Cardiac fibroblast (primary cell): ENCODE data around the gene ACAA2.

Source experiments
- DNase-seq, 2 donors: peaks; one replicate each; pipeline versions ENCODE4 v3.0.0 to v3.0.0-alpha.2; 2010; ENCODE audit warnings: low read depth in 2 of 2
- H3K4me3 ChIP-seq, 2 donors: replicated peaks in 1 of 2; 1 replicate in 1 of 2; 2 replicates in 1 of 2; pipeline ENCODE4 v1.5.1; 2011; ENCODE audit warnings: low read depth in 2 of 2, low read length in 2 of 2, mild to moderate bottlenecking in 2 of 2, moderate library complexity in 1 of 2
- TF ChIP-seq, protein P1 (sequence below): IDR thresholded peaks from one replicate; pipeline ENCODE4 v1.5.1; 2011; ENCODE audit warnings: low read depth, mild to moderate bottlenecking, low read length, inconsistent platforms

Gene ACAA2

GRCh38 chr18:49832221-49832647, 18.9 kb upstream of the ACAA2 start:
- DNase-seq = no peak
- TF ChIP-seq, protein P1, sequence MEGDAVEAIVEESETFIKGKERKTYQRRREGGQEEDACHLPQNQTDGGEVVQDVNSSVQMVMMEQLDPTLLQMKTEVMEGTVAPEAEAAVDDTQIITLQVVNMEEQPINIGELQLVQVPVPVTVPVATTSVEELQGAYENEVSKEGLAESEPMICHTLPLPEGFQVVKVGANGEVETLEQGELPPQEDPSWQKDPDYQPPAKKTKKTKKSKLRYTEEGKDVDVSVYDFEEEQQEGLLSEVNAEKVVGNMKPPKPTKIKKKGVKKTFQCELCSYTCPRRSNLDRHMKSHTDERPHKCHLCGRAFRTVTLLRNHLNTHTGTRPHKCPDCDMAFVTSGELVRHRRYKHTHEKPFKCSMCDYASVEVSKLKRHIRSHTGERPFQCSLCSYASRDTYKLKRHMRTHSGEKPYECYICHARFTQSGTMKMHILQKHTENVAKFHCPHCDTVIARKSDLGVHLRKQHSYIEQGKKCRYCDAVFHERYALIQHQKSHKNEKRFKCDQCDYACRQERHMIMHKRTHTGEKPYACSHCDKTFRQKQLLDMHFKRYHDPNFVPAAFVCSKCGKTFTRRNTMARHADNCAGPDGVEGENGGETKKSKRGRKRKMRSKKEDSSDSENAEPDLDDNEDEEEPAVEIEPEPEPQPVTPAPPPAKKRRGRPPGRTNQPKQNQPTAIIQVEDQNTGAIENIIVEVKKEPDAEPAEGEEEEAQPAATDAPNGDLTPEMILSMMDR = no peak
- no peak overlapping the region for H3K4me3 ChIP-seq

DNA sequence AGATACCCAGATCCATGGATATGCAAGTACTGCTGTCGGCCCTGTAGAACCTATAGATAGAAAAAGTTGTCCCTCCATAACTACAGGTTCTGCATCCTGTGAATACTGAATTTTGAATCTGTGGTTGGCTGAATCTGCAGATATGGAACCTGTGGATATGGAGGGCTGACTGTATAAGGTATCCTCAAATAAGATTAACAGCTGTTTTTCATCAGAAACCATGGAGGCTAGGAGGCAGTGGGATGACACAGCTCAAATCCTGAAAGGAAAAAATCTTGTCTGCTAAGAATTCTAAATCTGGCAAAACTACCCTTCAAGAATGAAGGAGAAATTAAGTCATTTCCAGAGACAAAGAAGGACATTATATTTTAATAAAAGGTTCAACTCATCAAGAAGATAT, 14.7 kb upstream of the ACAA2 start:
- H3K4me3 ChIP-seq = no peak overlapping the region
- TF ChIP-seq, protein P1 = no peak
- DNase-seq = no peak

GRCh38 chr18:49819823-49820671, 6.7 kb upstream of the ACAA2 start:
- TF ChIP-seq, protein P1 = no peak
- DNase-seq = peak; percentile 11 to 12
- H3K4me3 ChIP-seq = no peak overlapping the region

GRCh38 chr18:49819071-49819662, 5.8 kb upstream of the ACAA2 start:
- no peak for DNase-seq
- TF ChIP-seq, protein P1 = no peak
- no peak overlapping the region for H3K4me3 ChIP-seq

DNA sequence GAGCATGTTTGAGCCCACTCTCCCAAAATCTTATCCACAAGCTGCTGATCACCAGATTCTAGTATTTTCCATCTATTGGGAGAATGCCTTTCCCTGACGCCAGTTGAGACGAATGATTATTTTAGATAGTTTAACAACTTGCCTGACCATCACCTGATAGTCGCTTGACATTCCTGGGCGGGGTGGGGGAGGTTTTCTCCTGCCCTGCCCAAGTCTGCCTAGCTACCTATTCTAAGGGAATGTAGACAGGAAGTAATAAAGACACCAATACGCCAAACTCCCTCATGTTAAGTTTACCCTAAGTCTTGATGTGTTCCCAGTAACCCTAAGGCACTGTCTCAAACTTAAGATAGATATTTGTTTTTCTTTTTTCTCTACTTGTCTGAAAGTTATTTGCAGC, 4.6 kb upstream of the ACAA2 start:
- no peak for DNase-seq
- H3K4me3 ChIP-seq = no peak overlapping the region
- TF ChIP-seq, protein P1 = no peak

DNA sequence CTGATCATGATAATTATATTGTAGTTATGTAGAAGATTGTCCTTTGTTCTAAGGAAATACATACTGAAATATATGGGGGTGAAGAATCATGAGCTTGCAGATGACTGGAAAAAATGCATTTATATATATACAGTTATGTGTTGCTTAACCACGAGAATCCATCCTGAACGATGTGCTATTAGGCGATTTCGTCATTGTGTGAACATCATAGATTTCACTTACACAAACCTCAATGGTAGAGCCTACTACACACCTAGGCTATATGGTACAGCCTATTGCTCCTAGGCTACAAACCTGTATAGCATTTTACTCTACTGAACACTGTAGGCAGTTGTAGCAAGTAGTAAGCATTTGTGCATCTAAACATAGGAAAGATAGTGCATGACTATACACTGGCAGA, 2.6 kb upstream of the ACAA2 start:
- H3K4me3 ChIP-seq = no peak overlapping the region
- TF ChIP-seq, protein P1 = no peak
- no peak for DNase-seq
